ENCODE results near the gene RASSF6.
"Not testable (repeated sequence)": the region's sequence is repeated elsewhere in the genome, so short reads cannot be mapped to it uniquely, and the experiment has no call there.

The RASSF6 gene

DNA sequence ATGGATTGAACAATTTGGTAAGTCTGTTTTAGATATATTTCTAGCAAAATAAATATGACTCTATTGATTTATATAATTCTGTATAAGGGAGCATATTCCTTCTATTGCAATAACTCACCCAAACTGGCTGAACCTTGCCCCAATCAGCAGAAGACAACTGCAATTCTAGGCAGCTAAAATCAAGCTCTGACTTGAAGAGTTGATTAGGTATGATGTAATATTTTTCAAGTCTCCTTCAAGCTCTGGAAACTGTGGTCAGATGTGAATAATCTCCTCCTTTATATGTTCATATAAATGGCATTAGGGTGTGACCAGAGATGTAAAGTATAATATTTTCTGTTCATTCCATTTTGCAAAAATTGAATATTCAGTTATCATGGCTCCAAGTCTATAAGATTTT lies 8.2 kb downstream of the RASSF6 start:
- no peak for DNase-seq (ENCODE audit: low read depth)

DNA sequence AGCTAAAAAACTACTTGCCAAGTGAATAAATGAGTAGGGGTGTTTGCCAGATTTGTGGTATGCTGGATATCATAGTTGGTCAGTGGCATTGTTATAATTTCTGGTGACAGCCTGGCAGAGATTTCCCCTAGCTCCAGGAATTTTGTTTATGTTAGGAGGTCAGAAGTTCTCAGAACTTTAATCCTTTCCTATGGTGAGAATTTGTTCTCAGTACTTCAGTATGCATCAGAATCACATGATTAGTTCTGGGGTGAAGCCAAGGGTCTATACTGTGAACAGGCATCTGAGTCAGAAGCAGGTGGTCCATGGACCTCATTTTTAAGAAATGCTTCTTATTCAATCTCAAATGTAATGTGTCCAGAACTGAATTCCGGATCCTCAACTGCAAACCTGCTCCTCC lies 10.5 kb downstream of the RASSF6 start:
- DNase-seq (ENCODE audit: low read depth) = no peak

DNA sequence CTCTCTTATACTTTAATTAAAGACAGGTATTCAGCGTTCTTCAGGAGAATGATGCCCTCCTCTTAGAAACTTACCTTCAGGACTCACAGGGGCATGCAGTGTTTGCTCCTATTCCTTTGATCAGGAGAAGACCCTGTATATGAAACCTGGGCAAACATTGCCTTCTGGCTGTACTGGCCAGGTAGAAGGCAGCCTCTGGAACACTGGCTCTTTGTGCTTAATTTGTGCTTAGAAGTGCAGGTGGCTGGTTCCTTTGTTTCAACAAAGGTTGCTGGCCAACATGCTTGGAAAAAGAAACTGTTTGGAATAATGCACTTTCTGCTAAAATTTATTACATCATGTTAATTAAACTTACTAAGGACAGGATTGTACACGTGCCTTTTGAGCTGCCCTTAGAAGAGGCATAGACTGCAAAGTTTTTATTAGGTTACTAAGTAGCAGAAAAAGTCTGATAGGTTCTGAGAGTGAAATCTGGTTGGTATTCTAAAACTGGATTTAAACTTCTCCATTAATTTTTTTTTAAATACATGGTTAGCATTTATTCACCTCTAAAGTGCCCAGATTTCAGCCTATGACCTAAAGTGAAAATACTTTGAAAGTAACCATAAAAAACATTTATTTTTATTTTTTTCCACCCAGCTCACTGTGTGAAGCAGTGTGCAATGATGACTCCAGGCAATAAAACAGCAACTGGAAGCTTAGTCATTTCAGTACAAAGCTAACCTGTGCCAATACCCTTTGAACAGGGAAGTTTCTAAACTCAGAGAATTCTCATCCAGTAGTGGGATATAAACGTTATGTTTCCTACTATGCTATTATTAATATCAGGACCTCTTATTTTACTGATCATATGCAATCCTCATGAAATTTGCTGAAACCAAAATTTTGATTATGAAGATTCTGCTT lies 11.3 kb downstream of the RASSF6 start:
- DNase-seq (ENCODE audit: low read depth) = no peak

DNA sequence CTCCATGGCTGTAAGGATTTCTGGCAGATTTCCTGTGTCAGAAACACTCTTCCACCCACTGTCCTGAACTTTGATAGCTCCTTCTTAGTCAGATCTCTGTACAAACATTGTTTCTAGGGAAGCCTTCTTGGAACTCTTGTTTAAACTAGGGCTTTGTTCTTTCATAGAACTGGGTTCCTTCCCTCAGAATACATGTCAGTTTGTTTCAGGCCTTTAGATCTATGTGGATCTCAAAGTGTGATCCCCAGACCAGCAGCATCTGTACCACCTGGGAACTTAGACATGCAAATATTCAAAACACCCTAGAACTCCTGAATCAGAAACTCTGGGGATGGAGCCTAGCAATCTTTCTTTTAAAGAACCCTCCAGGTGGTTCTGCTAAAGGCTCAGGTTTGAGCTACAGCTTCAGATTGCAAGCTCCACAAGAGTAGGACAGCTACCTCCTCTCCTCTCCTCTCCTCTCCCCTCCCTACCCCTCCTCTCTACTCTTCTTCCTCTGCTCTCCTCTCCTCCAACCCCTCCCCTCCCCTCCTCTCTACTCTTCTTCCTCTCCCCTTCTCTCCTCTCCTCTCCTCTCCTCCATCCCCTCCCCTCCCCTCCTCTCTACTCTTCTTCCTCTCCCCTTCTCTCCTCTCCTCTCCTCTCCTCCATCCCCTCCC lies 12.7 kb downstream of the RASSF6 start:
- DNase-seq (ENCODE audit: low read depth) = no peak

DNA sequence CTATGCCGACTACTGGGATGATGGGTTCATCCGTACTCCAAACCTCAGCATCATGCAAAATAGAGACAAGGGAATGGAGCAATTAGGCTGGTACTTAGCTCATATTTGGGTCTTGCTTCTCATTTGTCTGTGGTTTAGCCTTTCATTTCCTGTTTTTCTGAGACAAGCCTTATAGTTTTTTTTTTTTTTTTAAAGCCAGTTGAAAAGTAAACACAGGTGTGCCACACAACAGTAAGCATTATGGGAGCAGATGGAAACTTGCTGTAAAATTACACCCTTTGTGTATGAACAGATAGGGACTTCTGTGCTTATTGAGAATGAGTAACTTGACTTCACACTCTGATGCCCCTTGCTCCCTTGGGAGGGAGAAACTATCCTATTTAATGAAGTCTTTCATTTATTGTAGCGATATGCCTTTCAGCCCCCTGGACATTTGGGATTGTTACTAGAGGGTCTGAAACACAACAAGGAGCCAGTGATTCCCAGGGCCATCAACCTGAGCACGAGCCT lies 13.7 kb downstream of the RASSF6 start:
- DNase-seq (ENCODE audit: low read depth) = no peak

DNA sequence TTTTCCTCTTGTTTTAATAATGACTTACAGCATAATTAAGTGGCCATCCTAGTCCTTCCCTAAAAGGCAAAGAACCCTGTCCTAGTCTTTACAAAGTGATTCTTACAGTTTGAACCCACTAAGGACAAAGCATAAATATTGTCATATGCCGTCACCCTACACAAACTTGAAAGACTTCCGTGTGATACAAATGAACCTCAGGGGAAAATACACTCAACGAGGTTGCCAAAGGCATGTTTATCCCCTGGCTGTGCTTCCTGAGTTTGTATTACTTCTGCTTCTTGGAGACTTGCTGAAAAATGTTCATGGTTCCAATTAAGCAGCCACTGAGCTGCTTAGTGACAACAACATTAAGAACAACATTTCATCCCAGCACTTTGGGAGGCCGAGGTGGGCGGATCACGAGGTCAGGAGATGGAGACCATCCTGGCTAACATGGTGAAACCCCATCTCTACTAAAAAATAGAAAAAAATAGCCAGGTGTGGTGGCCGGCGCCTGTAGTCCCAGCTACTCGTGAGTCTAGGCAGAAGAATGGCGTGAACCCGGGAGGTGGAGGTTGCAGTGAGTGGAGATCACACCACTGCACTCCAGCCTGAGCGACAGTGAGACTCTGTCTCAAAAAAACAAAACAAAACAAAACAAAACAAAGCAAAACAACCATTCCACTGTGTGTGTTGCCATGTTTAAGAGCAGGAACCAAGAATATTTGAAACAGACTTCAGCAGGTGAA lies 16.2 kb downstream of the RASSF6 start:
- no peak for DNase-seq (ENCODE audit: low read depth)

DNA sequence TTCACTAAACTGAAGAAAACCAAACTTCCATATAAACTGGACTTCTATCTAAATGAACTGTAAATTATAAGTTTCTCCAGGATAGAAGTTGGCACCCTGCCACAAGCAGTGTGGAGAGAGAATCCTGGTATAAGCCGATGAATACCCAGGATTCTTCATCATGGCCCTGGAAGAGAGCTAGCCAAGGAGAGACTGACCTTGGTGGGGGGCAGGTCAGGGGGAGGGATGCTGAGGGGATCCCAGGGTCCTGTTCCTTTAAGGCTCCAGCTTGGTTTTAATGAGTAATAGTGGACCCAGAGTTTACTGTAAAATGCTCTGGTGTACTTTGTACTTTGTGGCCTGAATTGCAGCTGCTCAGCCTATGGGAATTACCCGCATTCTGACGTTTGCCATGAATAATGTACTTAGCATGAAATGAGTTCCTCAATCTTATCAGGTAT lies 16.9 kb downstream of the RASSF6 start:
- DNase-seq (ENCODE audit: low read depth) = no peak

DNA sequence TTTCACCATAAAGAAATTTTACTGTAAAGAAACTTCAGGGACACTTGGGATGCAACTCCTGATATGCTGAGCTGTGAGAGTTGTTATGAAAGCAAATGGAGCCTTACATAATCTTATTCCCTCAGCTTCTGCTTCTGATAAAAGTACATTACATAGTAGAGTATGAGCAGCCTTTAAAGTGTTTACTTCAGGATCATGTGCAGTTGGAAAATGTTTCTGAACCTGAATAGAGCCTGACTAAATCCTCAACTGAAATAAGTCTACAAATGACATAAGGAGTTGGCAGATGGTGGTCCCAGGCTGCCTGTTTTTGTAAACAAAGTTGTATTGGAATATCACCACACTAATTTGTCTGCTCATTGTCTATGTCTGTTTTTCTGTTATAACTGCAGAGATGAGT lies 19.3 kb downstream of the RASSF6 start:
- DNase-seq (ENCODE audit: low read depth) = no peak

DNA sequence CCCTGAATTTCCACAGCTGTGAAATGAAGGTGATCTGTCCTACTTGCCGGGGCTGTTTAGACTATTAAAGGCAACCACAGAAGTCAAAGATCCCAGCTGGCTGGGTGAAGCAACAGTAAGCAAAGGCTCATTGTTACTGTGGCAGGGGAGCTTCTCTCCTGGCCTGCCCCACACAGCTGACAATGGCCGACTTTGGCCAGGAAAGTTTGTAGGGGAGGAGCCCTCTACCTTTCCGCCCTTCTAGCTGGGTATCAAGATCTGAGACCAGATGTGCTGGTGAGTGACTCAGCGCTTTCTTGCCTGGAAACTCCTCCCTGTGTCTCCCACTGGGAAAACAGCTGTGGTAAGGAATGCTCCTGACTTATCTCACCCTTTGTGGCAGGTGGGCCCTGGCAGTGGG lies 21.1 kb downstream of the RASSF6 start:
- no peak for DNase-seq (ENCODE audit: low read depth)

DNA sequence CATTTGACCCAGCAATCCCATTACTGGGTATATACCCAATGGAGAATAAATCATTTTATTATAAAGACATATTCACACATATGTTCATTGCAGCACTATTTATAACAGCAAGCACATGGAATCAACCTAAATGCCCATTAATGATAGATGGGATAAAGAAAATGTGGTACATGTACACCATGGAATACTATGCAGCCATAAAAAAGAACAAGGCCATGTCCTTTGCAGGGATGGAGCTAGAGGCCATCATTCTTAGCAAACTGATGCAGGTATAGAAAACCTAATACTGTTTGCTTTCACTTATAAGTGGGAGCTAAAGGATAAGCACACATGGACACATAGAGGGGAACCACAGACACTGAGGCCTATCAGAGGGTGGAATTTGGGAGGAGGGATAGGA lies 22.6 kb downstream of the RASSF6 start:
- no peak for DNase-seq (ENCODE audit: low read depth)

DNA sequence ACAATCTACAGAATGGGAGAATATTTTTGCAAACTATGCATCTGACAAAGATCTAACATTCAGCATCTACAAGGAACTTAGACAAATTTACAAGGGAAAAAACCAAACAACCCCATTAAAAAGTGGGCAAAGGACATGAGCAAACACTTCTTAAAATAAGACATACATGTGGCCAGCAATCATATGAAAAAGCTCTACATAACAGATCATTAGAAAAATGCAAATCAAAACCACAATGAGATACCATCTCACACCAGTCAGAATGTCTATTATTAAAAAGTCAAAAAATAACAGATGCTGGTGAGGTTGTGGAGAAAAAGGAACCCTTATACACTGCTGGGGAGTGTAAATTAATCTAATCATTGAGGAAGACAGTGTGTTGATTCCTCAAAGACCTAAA lies 23.1 kb downstream of the RASSF6 start:
- not testable (repeated sequence) for DNase-seq (ENCODE audit: low read depth)

DNA sequence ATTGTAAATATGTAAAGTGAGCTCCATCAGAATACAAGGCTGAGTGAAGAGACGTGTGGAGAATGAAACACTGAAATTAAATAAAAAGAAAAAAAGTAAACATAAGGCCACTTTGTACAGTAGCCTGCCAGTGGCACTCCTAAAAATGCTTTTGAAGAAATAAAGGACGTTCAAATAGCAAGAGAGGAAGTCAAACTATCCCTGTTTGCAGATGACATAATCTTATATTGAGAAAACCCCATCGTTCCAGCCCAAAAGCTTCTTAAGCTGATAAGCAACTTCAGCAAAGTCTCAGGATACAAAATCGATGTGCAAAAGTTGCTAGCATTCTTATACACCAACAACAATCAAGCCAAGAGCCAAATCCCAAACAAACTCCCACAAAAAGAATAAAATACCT lies 24.2 kb downstream of the RASSF6 start:
- DNase-seq (ENCODE audit: low read depth) = no peak

DNA sequence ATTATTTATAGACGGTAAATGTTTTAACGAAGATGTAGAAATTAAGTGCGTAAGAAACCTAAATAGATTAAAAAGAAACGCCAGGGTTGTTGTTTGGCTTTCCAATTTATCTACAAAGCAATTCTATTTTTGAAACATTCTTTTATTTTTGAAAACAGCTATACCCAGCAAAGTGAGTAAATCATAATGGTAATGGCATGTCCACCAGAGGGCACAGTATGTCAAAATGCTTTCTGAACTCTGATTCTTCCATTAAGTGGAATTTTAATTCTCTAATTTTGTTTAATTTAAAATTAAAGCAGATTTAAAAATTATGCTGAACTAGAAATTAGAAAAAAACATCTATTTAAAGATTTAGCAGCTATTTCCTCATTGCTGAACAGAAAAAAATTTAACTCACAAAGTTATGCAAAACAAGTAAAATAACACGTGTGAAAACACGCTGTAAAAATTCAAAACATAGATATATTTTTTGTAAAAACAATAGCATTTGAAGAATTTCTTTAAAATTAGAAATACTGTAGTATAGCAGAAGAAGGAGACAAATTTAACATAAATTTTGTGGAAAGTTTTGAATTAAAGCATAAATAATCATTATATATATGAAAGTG lies 26.5 kb downstream of the RASSF6 start:
- no peak for DNase-seq (ENCODE audit: low read depth)

DNA sequence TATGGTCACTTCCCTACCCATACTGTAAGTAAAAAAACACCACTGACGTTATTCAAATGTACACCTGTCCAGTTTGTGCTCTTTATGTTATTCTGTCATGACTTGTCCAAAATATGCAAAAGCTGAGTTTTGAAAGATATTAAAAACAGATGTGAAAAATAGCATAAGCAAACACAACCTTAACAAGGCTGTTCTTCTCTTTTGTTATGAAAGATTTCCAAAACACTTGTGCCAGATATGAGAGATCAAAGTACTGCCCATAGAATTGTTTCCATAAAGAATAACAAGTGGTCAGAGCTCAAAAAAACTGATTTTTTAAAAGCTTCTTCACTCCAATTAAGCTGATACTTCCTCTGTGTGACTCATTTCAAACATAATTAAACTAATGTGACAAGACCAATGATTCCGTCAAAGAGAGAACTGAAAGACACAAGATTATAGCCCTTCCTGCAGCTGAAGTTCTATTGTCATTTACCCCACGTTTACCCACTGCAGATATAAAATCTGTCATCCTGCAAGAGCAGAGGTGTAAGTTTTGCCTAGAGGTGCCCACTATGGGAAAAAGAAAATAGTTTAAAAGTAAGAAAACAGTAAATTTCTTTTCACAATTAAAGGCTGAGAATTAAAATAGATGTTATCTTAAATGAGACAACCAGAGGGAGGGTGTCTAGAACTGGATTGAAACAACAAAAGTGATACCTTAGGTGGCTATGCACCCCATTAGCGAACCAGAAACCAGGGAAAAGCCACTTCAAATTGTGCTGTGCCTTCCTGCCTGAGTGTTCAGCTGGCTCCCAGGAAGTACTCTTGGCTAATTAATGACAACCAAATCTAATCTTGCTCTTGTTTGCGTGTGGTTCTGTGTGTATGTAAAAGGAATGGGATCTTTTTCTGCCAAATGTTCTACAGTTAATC lies 30.1 kb downstream of the RASSF6 start:
- DNase-seq (ENCODE audit: low read depth) = no peak

DNA sequence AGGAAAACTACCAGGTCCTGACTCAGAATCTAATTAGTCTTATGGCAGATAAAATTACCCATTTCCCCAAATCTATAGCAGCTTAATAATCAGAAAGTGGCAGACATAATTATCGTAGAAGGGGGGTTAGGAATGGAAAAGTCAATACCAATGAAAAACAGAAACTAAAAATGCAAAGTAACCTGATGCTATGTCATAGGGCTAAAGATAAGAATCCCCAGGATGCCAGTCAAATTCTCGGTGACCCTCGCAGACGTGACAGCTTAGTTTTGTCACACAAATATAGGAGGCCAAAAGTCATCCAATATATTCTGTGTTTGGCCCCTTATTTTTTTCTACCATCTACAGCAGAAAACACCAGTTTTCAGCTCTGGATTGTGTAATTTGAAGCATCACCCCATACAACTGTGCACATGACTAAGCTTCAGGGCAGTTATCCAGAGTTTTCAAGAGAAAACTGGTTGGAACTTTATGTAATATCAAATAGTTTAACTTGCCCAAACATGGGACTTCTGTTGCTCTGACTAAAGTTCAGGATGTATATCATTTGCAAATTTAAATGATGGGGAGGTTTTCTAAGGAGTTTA lies 30.9 kb downstream of the RASSF6 start:
- DNase-seq (ENCODE audit: low read depth) = no peak

DNA sequence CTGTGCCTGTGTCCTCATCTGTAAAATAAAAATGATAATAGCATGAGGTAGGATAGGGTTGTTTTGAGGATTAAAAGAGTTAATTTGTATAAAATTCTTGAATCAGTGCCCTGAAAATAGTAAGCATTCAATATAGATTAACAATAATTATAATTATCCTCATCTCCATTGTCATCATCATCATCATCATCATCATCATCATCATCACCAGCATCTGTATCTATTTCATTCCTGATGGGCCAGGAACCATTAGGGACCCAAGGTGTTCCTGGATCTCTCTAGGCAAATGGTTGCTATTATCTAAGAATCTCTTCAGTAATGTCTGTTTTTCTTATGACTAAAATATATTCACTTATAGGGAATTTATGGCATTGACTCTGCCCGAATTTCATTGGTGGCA lies 31.6 kb downstream of the RASSF6 start:
- DNase-seq (ENCODE audit: low read depth) = no peak

DNA sequence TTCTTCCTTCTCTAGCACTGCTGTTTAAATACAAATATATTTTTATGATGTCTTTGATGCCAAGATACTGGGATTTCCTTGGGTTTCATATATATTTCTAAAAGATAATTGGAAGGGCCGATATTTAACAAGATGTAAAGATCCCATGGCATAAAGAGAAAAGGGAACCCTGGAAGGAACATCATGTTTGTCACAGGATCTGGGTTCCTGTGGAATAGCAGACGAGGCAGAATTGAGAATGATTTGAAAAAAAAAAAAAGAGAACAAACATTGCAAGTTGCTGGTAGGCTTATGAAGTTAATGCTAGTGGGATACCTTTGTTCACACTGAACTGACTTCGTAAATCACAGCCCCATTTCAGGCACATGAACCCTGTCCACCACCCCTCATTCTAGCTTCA lies 33.6 kb downstream of the RASSF6 start:
- DNase-seq (ENCODE audit: low read depth) = no peak

DNA sequence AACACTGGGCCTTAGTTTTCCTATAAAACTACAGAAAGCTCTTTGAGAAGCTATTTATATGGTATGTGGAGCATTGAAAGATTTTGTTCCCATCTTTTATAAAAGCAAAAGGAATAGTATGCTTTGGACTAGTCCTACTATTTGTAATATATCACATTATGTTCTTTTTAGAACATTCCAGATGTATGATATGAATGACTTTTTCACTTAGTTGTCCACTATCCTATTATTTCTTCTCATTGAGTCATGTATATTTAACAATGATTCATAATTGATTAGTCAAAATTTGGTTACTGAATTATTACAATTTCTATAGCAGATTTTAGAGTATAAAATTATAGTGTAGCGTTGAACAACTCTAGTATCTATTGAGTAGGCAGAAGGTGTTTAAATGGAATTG lies 34.2 kb downstream of the RASSF6 start:
- no peak for DNase-seq (ENCODE audit: low read depth)

DNA sequence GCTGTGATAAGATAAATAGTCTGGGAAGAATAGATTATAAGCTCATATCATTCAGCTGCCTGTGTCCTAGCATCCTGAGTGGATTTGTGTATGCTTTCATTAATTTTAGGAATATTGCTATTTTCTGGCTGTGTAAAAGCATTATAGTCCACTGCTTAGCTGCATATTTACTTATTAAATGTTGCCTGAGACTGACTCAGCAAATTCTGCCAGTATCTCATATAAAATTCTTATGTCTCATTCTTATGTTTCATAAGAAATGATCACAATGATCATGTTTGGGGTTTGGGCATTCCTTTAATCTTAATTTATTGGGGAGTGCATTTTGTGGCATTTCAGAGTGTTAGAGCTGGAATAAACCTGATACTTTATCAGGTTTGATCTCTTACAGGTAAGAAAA lies 34.9 kb downstream of the RASSF6 start:
- DNase-seq (ENCODE audit: low read depth) = no peak

DNA sequence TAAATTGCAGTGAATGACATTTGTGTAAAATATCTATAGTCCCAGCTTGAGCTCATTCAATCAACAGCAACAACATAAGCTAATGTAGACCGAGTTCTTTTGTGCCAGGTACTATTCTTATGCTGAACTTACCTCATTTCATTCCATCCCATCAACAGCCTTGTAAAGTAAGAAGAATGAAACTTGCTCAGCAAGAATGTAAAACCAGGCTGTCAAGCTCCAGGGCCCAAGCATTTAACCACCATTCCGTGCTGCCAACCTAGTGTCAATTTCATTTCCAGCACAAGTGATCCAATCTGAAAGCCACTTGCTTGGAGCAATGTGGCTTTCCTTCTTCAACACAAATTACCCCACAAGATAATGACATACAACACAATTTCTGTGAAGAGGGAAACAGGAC lies 36.6 kb downstream of the RASSF6 start:
- DNase-seq (ENCODE audit: low read depth) = no peak

DNA sequence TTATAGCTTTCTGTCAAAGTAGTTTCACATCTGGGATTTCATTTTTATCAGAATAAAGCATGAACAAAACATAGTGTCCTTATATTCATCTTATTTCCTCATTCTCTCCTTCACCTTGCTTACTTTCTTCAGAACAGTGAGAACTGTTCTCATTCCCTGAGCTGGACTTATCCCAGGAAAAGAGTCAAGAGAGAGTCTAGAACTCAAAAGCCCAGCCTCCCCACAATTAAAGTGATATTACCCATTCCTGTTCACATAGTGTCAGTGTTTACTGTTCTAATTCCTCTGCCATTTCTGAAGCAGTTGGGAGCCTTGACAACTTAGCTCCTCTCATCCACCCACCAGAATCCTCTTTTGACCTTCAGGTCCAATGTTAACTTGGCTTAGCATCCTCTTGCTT lies 42.9 kb downstream of the RASSF6 start:
- no peak for DNase-seq (ENCODE audit: low read depth)
